ENCODE results near the gene RANBP17.

GRCh38 chr5:171252674-171253073 lies 390.9 kb downstream of the RANBP17 start:
- TF ChIP-seq CTCF (IDR thresholded peaks at IDR 0.05; ENCODE audit: poor library complexity, severe bottlenecking) (no peak), POLR2AphosphoS5 (IDR thresholded peaks at IDR 0.05) (no peak), REST (IDR thresholded peaks at IDR 0.05; ENCODE audit: borderline replicate concordance) (no peak)
